Endodermal cell (in vitro differentiated cells): ENCODE data around the gene TPP1. TPM values are rescaled to one million over a fixed set of nuclear protein-coding genes. Genes with fewer than 3 reads are reported as not detected.

Experiments
- DNase-seq: peaks from one replicate; pipeline ENCODE4 v3.0.0-alpha.2; 2017
- H3K27ac ChIP-seq: 2 replicates; pipeline ENCODE4 v1.5.1; 2013; ENCODE audit warnings: mild to moderate bottlenecking, low read depth, low read length, moderate library complexity
- H3K27me3 ChIP-seq: 2 replicates; pipeline ENCODE4 v1.6.1; 2013; ENCODE audit warnings: mild to moderate bottlenecking, low read length, moderate library complexity; ENCODE audit not compliant: insufficient read depth, control insufficient read depth, poor library complexity, severe bottlenecking
- H3K36me3 ChIP-seq: 2 replicates; pipeline ENCODE4 v1.7.0; 2013; ENCODE audit warnings: mild to moderate bottlenecking, low read length, moderate library complexity; ENCODE audit not compliant: control insufficient read depth, insufficient read depth
- H3K4me1 ChIP-seq: one replicate; pipeline ENCODE4 v1.7.0; 2013; ENCODE audit warnings: low read length; ENCODE audit not compliant: control insufficient read depth, insufficient read depth
- H3K4me3 ChIP-seq: 2 replicates; pipeline ENCODE4 v1.5.1; 2013; ENCODE audit warnings: mild to moderate bottlenecking, low read length, moderate library complexity
- H3K9ac ChIP-seq: 2 replicates; pipeline ENCODE4 v1.6.1; 2013; ENCODE audit warnings: mild to moderate bottlenecking, low read length, moderate library complexity; ENCODE audit not compliant: poor library complexity, severe bottlenecking; ENCODE audit errors: extremely low read depth
- H3K9me3 ChIP-seq: 2 replicates; pipeline ENCODE4 v1.6.1; 2013; ENCODE audit warnings: mild to moderate bottlenecking, low read length, moderate library complexity; ENCODE audit not compliant: control insufficient read depth
- H3K27ac Mint-ChIP-seq: 2 replicates; pipeline ENCODE4 v1.8.0; 2020; ENCODE audit warnings: mixed read lengths
- H3K27me3 Mint-ChIP-seq: 2 replicates; pipeline ENCODE4 v1.8.0; 2021; ENCODE audit warnings: mild to moderate bottlenecking, mixed read lengths; ENCODE audit not compliant: insufficient read depth
- H3K36me3 Mint-ChIP-seq: 2 replicates; pipeline ENCODE4 v1.8.0; 2020; ENCODE audit warnings: low read depth, mixed read lengths
- H3K4me1 Mint-ChIP-seq: 2 replicates; pipeline ENCODE4 v1.8.0; 2020; ENCODE audit warnings: mixed read lengths
- H3K4me3 Mint-ChIP-seq: 2 replicates; pipeline ENCODE4 v1.8.0; 2020; ENCODE audit warnings: mild to moderate bottlenecking, moderate library complexity, mixed read lengths
- H3K9me3 Mint-ChIP-seq: 2 replicates; pipeline ENCODE4 v1.8.0; 2020; ENCODE audit warnings: mild to moderate bottlenecking, mixed read lengths
- WGBS, 2 experiments: methylation state at CpG; one replicate each; pipeline versions ENCODE4 v1.1.5 to v1.1.7; 2013; ENCODE audit warnings: missing lambda C conversion rate in 2 of 2, mixed read lengths in 1 of 2; ENCODE audit not compliant: insufficient coverage in 1 of 2, insufficient read length in 1 of 2; 5-methylcytosine and 5-hydroxymethylcytosine counted together
- total RNA-seq, 2 donors: library from RNA; stranded (reverse); fragmentation: NEBNext Ultra II Directional in 1 of 2; extraction: Animal tissue kit (Norgen Biotek cat#: 25700) in 1 of 2; gene quantifications; 2 replicates in 1 of 2; 3 replicates in 1 of 2; pipeline ENCODE4 v1.2.1, GENCODE V29; 2021
- TF ChIP-seq, protein P1 (sequence below): fragments of 200-600 bp; sonication (generic); conservative IDR thresholded peaks from 2 replicates; pipeline ENCODE4 v1.5.0; 2021; ENCODE audit warnings: antibody characterized with exemption, mild to moderate bottlenecking

TPP1 gene
- total RNA-seq, 2 donors from 2014 or later: 68.3 to 71.0 TPM

DNA sequence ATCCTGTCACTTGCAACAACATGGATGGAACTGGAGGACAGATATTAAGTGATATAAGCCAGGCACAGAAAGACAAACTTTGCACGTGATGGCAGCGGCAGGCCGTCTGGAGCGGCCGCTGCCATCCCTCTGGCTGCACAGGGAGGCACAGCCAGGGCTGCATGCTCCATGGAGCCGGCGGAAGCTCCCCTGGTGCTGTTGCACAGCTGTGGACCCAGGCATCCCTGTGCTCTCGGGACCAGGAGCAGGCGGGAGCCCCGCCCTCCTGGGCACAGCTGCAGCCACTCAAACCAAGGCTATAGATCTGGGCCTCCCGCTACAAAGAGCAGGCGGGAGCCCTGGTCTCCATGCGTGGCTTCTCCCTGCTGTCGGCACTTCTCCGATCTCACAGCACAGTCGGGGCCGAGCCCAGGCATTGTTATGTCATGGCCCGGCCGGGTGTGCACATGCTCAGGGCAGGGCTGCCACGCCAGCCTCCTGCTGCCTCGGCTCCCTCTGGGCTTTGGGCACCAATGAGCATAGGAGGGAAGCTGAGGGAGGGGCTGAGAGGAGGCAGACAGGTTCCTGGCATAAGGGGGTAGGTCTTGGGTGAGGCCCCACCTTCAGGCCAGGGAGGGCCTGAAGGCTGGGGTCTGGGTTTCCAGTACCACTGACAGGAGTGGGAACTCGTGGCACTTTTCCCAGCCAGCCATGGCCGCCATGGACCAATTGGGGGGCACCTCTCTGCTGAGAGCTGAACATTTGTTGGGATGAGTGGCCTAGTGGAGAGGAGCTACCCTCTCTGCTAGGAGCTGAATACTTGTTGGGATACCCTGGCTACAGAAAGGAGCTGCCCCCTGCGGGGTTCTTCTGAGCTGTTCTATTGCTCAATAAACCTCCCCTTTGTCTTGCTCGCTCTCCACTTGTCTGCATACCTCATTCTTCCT is 32.5 kb downstream of the TPP1 start:
- Histone ChIP-seq H3K4me3 (no peak overlapping the region), H3K27me3 (no peaks in the 10 kb centered on the region), H3K9me3 (peaks cover 26% of the 10 kb centered on the region), H3K9ac (no peak overlapping the region), H3K27ac (no peak overlapping the region), H3K4me1 (no peaks in the 10 kb centered on the region), H3K36me3 (peaks cover 3% of the 10 kb centered on the region)
- peaks cover 22% of the 10 kb centered on the region for H3K9me3 Mint-ChIP-seq
- no peak overlapping the region for H3K27ac Mint-ChIP-seq
- DNase-seq: peak; percentile 81
- TF ChIP-seq, protein P1, sequence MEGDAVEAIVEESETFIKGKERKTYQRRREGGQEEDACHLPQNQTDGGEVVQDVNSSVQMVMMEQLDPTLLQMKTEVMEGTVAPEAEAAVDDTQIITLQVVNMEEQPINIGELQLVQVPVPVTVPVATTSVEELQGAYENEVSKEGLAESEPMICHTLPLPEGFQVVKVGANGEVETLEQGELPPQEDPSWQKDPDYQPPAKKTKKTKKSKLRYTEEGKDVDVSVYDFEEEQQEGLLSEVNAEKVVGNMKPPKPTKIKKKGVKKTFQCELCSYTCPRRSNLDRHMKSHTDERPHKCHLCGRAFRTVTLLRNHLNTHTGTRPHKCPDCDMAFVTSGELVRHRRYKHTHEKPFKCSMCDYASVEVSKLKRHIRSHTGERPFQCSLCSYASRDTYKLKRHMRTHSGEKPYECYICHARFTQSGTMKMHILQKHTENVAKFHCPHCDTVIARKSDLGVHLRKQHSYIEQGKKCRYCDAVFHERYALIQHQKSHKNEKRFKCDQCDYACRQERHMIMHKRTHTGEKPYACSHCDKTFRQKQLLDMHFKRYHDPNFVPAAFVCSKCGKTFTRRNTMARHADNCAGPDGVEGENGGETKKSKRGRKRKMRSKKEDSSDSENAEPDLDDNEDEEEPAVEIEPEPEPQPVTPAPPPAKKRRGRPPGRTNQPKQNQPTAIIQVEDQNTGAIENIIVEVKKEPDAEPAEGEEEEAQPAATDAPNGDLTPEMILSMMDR: no peak
- H3K36me3 Mint-ChIP-seq: peaks cover 3% of the 10 kb centered on the region
- no peaks in the 10 kb centered on the region for H3K4me1 Mint-ChIP-seq
- H3K4me3 Mint-ChIP-seq: no peak overlapping the region
- H3K27me3 Mint-ChIP-seq: no peaks in the 10 kb centered on the region
- WGBS, 2 experiments: 93 to 95% methylated on average over 17 to 25 of the region's 25 CpGs

DNA sequence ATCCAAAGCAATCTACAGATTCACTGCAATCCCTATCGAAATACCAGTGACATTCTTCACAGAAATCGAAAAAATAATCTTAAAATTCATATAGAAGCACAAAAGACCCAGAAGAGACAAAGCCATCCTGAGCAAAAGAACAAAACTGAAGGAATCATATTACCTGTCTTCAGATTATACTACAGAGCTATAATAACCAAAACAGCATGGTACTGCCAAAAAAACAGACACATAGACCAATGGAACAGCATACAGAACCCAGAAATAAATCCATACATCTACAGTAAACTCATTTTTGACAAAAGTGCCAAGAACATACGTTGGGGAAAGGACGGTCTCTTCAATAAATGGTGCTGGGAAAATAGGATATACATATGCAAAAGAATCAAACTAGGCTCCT is 34.7 kb downstream of the TPP1 start:
- Mint-ChIP-seq H3K36me3 (peaks cover 3% of the 10 kb centered on the region), H3K27ac (no peak overlapping the region), H3K4me3 (no peak overlapping the region), H3K9me3 (peaks cover 22% of the 10 kb centered on the region), H3K27me3 (no peaks in the 10 kb centered on the region), H3K4me1 (no peaks in the 10 kb centered on the region)
- Histone ChIP-seq H3K4me1 (no peaks in the 10 kb centered on the region), H3K9ac (no peak overlapping the region), H3K27ac (no peak overlapping the region), H3K36me3 (no peaks in the 10 kb centered on the region), H3K4me3 (no peak overlapping the region), H3K27me3 (no peaks in the 10 kb centered on the region), H3K9me3 (peaks cover 26% of the 10 kb centered on the region)
- DNase-seq: no peak
- 92% methylated on average over 2 of the region's 4 CpGs; no CpG with 5 or more reads in 1 of the 2 experiments for WGBS, 2 experiments
- TF ChIP-seq, protein P1: no peak

DNA sequence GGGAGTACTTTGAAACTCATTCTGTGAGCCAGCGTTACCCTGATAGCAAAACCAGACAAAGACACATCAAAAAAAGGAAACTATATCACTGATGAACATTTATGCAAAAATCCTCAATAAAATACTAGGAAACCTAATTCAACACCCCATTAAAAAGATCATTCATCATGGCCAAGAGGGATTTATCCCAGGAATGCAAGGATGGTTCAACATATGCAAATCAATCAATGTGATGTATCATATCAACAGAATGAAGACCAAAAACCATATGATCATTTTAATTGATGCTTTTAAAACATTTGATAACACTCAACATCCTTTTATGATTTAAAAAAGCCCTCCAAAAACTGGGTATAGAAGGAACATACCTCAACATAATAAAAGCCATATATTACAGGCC is 35.6 kb downstream of the TPP1 start:
- TF ChIP-seq, protein P1: no peak
- no peak for DNase-seq
- H3K4me3 ChIP-seq: no peak overlapping the region
- H3K4me3 Mint-ChIP-seq: no peak overlapping the region
- no peaks in the 10 kb centered on the region for H3K27me3 ChIP-seq
- no peaks in the 10 kb centered on the region for H3K36me3 ChIP-seq
- no peak overlapping the region for H3K27ac ChIP-seq
- H3K4me1 Mint-ChIP-seq: no peaks in the 10 kb centered on the region
- H3K9ac ChIP-seq: no peak overlapping the region
- H3K9me3 Mint-ChIP-seq: peaks cover 22% of the 10 kb centered on the region
- no peaks in the 10 kb centered on the region for H3K4me1 ChIP-seq
- peaks cover 26% of the 10 kb centered on the region for H3K9me3 ChIP-seq
- no peaks in the 10 kb centered on the region for H3K27me3 Mint-ChIP-seq
- H3K36me3 Mint-ChIP-seq: peaks cover 3% of the 10 kb centered on the region
- H3K27ac Mint-ChIP-seq: no peak overlapping the region
- WGBS, 2 experiments: 100% methylated on average over 1 of the region's 1 CpG
